ENCODE measurements around the gene DSCAML1. TPM values are rescaled to one million over a fixed set of nuclear protein-coding genes. Genes with fewer than 3 reads are reported as not detected.

Gene DSCAML1
- total RNA-seq, 1 experiment from 2014 or later = 0.15 TPM

- no peaks in the 10 kb centered on the region for H3K9me3 ChIP-seq (ENCODE audit: control insufficient read depth, low read depth, low read length)
- no peak for TF ChIP-seq CTCF (conservative IDR thresholded peaks at IDR 0.05)
- H3K9ac ChIP-seq (ENCODE audit: extremely low read depth, insufficient read length, low read length) = no peak overlapping the region
- H2BK12ac ChIP-seq (ENCODE audit: insufficient read length, low read depth, low read length) = no peak overlapping the region
- no peak overlapping the region for H3K27ac ChIP-seq (ENCODE audit: insufficient read length, low read depth, low read length)
- no peaks in the 10 kb centered on the region for H3K79me1 ChIP-seq (ENCODE audit: insufficient read depth, low read depth, low read length, poor library complexity, severe bottlenecking)
- no CpG with 5 or more reads among the region's 7 CpGs for WGBS (ENCODE audit: extremely low coverage, insufficient read length, low lambda C conversion rate)
- no peak overlapping the region for H3K18ac ChIP-seq (ENCODE audit: insufficient read length, low read depth, low read length)
- no peak overlapping the region for H4K5ac ChIP-seq (ENCODE audit: insufficient read length, low read depth, low read length)
- H3K56ac ChIP-seq (ENCODE audit: insufficient read length, low read depth, low read length) = no peak overlapping the region
- H4K8ac ChIP-seq (replicated peaks; ENCODE audit: insufficient read length, low read depth, low read length) = no peak overlapping the region
- Mint-ChIP-seq H3K4me1 (peaks cover 26 to 43% of the 10 kb centered on the region in 2 experiments), H3K9me3 (no peaks in the 10 kb centered on the region), H3K4me3 (no peak overlapping the region), H3K36me3 (ENCODE audit: insufficient read depth in 1 of 3, low read depth in 3 of 3) (no peaks in the 10 kb centered on the region), H3K27ac (no peak overlapping the region), H3K27me3 (ENCODE audit: low read depth) (peaks cover 13% of the 10 kb centered on the region)
- no peak overlapping the region for H3T11ph ChIP-seq (ENCODE audit: low read length)
- H2BK5ac ChIP-seq (ENCODE audit: insufficient read length, low read length) = no peak overlapping the region
- H2BK15ac ChIP-seq (ENCODE audit: low read depth, low read length) = no peak overlapping the region
- no peak overlapping the region for H2BK120ac ChIP-seq (ENCODE audit: low read depth, low read length, poor library complexity, severe bottlenecking)
- H2BK20ac ChIP-seq (ENCODE audit: low read depth, low read length, poor library complexity, severe bottlenecking) = no peak overlapping the region
- H4K20me1 ChIP-seq (ENCODE audit: control insufficient read depth, insufficient read depth, insufficient read length) = no peaks in the 10 kb centered on the region
- no peak for DNase-seq
- H3K4ac ChIP-seq (ENCODE audit: low read depth, low read length) = no peak overlapping the region
- H3K23me2 ChIP-seq (ENCODE audit: insufficient read length, low read depth, low read length, poor library complexity, severe bottlenecking) = no peaks in the 10 kb centered on the region
- H4K91ac ChIP-seq (ENCODE audit: insufficient read length, low read depth, low read length) = no peak overlapping the region
- H3K27me3 ChIP-seq (ENCODE audit: insufficient read depth, low read length) = no peaks in the 10 kb centered on the region
- no peaks in the 10 kb centered on the region for H3K79me2 ChIP-seq (ENCODE audit: insufficient read depth, low read length)
- H3K23ac ChIP-seq (ENCODE audit: insufficient read length, low read depth, low read length) = no peak overlapping the region
- no peak overlapping the region for H2AFZ ChIP-seq (ENCODE audit: low read length)
- H3K14ac ChIP-seq (ENCODE audit: insufficient read depth, low read length) = no peak overlapping the region
- no peak overlapping the region for H2AK5ac ChIP-seq (ENCODE audit: insufficient read length, low read length)
- no peak overlapping the region for H3K4me2 ChIP-seq (ENCODE audit: insufficient read depth, insufficient read length, low read length)
- no peaks in the 10 kb centered on the region for H3K4me1 ChIP-seq (ENCODE audit: insufficient read depth, low read length)
Observed at GRCh38 chr11:117431436-117431835, 365.6 kb downstream of the DSCAML1 start.

All from H9 (cell line).